Hepatocyte (in vitro differentiated cells): Measurements from ENCODE around the gene BTRC. TPM values are rescaled to one million over a fixed set of nuclear protein-coding genes. Genes with fewer than 3 reads are reported as not detected.

Experiments used
- DNase-seq: peaks from one replicate; pipeline ENCODE4 v3.0.0-alpha.2; 2016; ENCODE audit warnings: low spot score
- H2AFZ ChIP-seq: fragments of 200-600 bp; sonication (generic); 2 replicates; pipeline ENCODE4 v1.6.0; 2016; ENCODE audit warnings: antibody characterized with exemption, mild to moderate bottlenecking
- H3K27ac ChIP-seq: fragments of 200-600 bp; sonication (generic); 2 replicates; pipeline ENCODE4 v1.5.1; 2016; ENCODE audit warnings: mild to moderate bottlenecking
- H3K27me3 ChIP-seq: fragments of 200-600 bp; sonication (generic); 2 replicates; pipeline ENCODE4 v1.6.1; 2016
- H3K36me3 ChIP-seq: fragments of 200-600 bp; sonication (generic); replicated peaks from 2 replicates; pipeline ENCODE4 v1.5.1; 2016; ENCODE audit warnings: low read depth; ENCODE audit not compliant: insufficient read depth
- H3K4me1 ChIP-seq: fragments of 200-600 bp; sonication (generic); 2 replicates; pipeline ENCODE4 v1.5.1; 2016; ENCODE audit warnings: mild to moderate bottlenecking, moderate library complexity; ENCODE audit not compliant: insufficient read depth
- H3K4me2 ChIP-seq: fragments of 200-600 bp; sonication (generic); 2 replicates; pipeline ENCODE4 v1.6.0; 2016
- H3K4me3 ChIP-seq: fragments of 200-600 bp; sonication (generic); 2 replicates; pipeline ENCODE4 v1.5.1; 2016; ENCODE audit warnings: mild to moderate bottlenecking
- H3K79me2 ChIP-seq: fragments of 200-600 bp; sonication (generic); 2 replicates; pipeline ENCODE4 v1.6.0; 2017; ENCODE audit warnings: mild to moderate bottlenecking
- H3K9me2 ChIP-seq: fragments of 200-600 bp; sonication (generic); replicated peaks from 2 replicates; pipeline ENCODE4 v1.6.0; 2017; ENCODE audit warnings: mild to moderate bottlenecking; ENCODE audit not compliant: insufficient read depth
- H3K9me3 ChIP-seq: fragments of 200-600 bp; sonication (generic); 2 replicates; pipeline ENCODE4 v1.5.1; 2016; ENCODE audit warnings: low read depth, mild to moderate bottlenecking
- H4K20me1 ChIP-seq: fragments of 200-600 bp; sonication (generic); 2 replicates; pipeline ENCODE4 v1.6.0; 2016; ENCODE audit warnings: mild to moderate bottlenecking; ENCODE audit not compliant: insufficient read depth, poor library complexity, severe bottlenecking
- CTCF ChIP-seq: fragments of 200-600 bp; sonication (generic); IDR thresholded peaks from 2 replicates; pipeline ENCODE4 v1.5.1; 2016; ENCODE audit warnings: antibody characterized with exemption, mild to moderate bottlenecking; ENCODE audit not compliant: poor library complexity
- EZH2 ChIP-seq: fragments of 200-600 bp; sonication (generic); IDR thresholded peaks from 2 replicates; pipeline ENCODE4 v1.6.1; 2016; ENCODE audit warnings: antibody characterized with exemption, mild to moderate bottlenecking, borderline replicate concordance
- EZH2phosphoT487 ChIP-seq: fragments of 200-600 bp; sonication (generic); IDR thresholded peaks from one replicate; pipeline ENCODE4 v1.6.1; 2018; ENCODE audit warnings: antibody characterized with exemption, mild to moderate bottlenecking, low read depth, moderate library complexity; ENCODE audit not compliant: unreplicated experiment, severe bottlenecking
- WGBS: methylation state at CpG from one replicate; pipeline ENCODE4 v1.1.6; 2016; ENCODE audit warnings: low lambda C conversion rate; ENCODE audit errors: missing lambda C conversion rate; 5-methylcytosine and 5-hydroxymethylcytosine counted together
- polyA plus RNA-seq: library from polyadenylated mRNA; unstranded; fragments of >200 nt; fragmentation: Nextera tagmentation; extraction: Ambion mirVana; gene quantifications from 2 replicates; pipeline ENCODE4 v1.2.1, GENCODE V29; 2016
- total RNA-seq: library from RNA; depleted of rRNA; stranded (reverse); fragments of >200 nt; gene quantifications from 2 replicates; pipeline ENCODE4 v1.2.3, GENCODE V29; 2014

Gene BTRC
- total and polyA plus RNA-seq, 2 experiments from 2014 or later: 14.5 to 24.3 TPM

- Histone ChIP-seq H3K4me1 (no peaks in the 10 kb centered on the region), H3K36me3 (no peaks in the 10 kb centered on the region), H3K79me2 (no peaks in the 10 kb centered on the region), H3K4me2 (peak overlapping the region; percentile 38), H4K20me1 (peaks cover 2% of the 10 kb centered on the region), H2AFZ (no peak overlapping the region), H3K27ac (no peak overlapping the region), H3K27me3 (no peaks in the 10 kb centered on the region), H3K9me3 (no peaks in the 10 kb centered on the region), H3K4me3 (no peak overlapping the region), H3K9me2 (no peaks in the 10 kb centered on the region)
- no peak for TF ChIP-seq EZH2
- TF ChIP-seq CTCF: no peak
- no peak for TF ChIP-seq EZH2phosphoT487
- DNase-seq: no peak
- 27% methylated on average over 1 of the region's 1 CpG for WGBS
Measured at GRCh38 chr10:101493782-101494281, 139.9 kb downstream of the BTRC start.

- no peak for DNase-seq
- H3K79me2 ChIP-seq: no peaks in the 10 kb centered on the region
- H3K36me3 ChIP-seq: no peaks in the 10 kb centered on the region
- no peaks in the 10 kb centered on the region for H3K27me3 ChIP-seq
- H3K4me1 ChIP-seq: no peaks in the 10 kb centered on the region
- H3K4me3 ChIP-seq: no peak overlapping the region
- H3K27ac ChIP-seq: no peak overlapping the region
- no peak overlapping the region for H2AFZ ChIP-seq
- TF ChIP-seq EZH2 (no peak), CTCF (no peak), EZH2phosphoT487 (no peak)
- H3K9me3 ChIP-seq: no peaks in the 10 kb centered on the region
- H4K20me1 ChIP-seq: peaks cover 2% of the 10 kb centered on the region
- no peak overlapping the region for H3K4me2 ChIP-seq
- no peaks in the 10 kb centered on the region for H3K9me2 ChIP-seq
- 88% methylated on average over 1 of the region's 1 CpG for WGBS
Measured at GRCh38 chr10:101494650-101495049, 140.7 kb downstream of the BTRC start.

- 67% methylated on average over 4 of the region's 4 CpGs for WGBS
- no peaks in the 10 kb centered on the region for H3K4me1 ChIP-seq
- DNase-seq: peak; percentile 7
- H3K79me2 ChIP-seq: no peaks in the 10 kb centered on the region
- TF ChIP-seq EZH2phosphoT487 (no peak), CTCF (peak; percentile 42), EZH2 (no peak)
- H3K4me3 ChIP-seq: no peak overlapping the region
- no peaks in the 10 kb centered on the region for H3K9me2 ChIP-seq
- H3K4me2 ChIP-seq: no peak overlapping the region
- peaks cover 2% of the 10 kb centered on the region for H4K20me1 ChIP-seq
- no peaks in the 10 kb centered on the region for H3K9me3 ChIP-seq
- no peak overlapping the region for H2AFZ ChIP-seq
- no peaks in the 10 kb centered on the region for H3K27me3 ChIP-seq
- H3K36me3 ChIP-seq: no peaks in the 10 kb centered on the region
- H3K27ac ChIP-seq: no peak overlapping the region
Measured at GRCh38 chr10:101495324-101495925, 141.5 kb downstream of the BTRC start.
